Fibroblast of the conjunctiva (primary cell): ENCODE results near the gene FAM20C.

Experiments used
- DNase-seq: peaks from one replicate; pipeline ENCODE4 v3.0.0-alpha.2; 2010; ENCODE audit warnings: low read depth

Gene FAM20C

GRCh38 chr7:245574-246295, 53.4 kb downstream of the FAM20C start:
- no peak for DNase-seq

DNA sequence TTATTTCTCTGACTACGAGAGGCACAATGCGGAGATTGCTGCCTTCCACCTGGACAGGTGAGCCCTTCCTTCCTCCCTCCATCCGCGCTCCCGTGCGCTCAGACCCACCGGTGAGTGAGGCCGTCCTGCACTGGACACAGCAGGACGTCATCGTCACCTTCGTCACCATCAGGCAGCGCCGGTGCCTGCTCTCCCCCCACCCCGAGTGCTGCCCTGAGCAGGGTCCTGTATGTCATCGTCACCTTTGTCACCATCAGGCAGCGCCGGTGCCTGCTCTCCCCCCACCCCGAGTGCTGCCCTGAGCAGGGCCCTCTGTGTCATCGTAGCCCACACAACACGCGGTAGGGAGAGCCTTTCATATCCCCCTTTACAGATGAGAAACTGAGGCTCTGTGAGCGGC, 54.1 kb downstream of the FAM20C start:
- no peak for DNase-seq

GRCh38 chr7:247181-247580, 54.8 kb downstream of the FAM20C start:
- no peak for DNase-seq

- DNase-seq = no peak
Measured at GRCh38 chr7:247636-248035, 55.3 kb downstream of the FAM20C start.

- DNase-seq = no peak
Measured at GRCh38 chr7:248732-249435, 56.5 kb downstream of the FAM20C start.

DNA sequence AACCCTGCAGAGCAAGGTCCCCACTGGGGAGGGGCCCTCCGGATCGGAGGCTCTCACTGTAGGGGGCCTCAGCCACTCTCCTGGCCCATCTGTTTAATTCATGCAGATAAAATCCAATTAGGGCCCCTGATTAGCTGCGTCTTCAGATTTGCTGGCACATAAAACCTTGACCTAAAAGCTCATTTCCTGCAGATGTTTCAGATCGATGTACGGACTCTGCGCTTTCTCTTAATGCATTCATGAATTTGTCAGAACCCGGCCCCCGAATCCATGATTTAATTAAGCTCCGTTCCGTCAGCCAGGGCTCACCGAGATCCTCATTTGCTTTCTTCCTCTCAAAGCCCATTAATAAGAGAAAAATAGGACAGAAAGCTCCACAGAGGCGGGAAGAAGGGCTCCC, 57.6 kb downstream of the FAM20C start:
- no peak for DNase-seq

DNA sequence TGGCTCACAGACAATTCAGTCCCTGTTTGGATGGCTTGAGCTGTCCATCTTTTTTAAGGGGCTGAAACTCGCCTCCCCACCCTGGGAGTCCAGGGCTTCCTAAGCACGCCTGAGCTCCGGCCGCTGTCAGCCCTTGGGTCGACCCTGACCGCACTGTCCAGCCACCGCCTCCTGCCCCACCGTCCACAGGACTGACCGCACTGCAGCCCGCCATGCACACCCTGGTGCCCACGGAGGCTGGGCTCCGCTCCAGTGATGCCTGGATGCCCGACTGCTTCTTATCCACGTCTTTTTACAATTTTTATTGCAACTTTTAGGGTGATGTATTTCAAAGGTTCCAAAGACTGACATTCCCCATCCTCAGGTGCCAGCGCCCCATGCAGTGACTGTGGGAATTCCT, 58.2 kb downstream of the FAM20C start:
- no peak for DNase-seq

GRCh38 chr7:251005-251404, 58.6 kb downstream of the FAM20C start:
- DNase-seq = no peak

DNA sequence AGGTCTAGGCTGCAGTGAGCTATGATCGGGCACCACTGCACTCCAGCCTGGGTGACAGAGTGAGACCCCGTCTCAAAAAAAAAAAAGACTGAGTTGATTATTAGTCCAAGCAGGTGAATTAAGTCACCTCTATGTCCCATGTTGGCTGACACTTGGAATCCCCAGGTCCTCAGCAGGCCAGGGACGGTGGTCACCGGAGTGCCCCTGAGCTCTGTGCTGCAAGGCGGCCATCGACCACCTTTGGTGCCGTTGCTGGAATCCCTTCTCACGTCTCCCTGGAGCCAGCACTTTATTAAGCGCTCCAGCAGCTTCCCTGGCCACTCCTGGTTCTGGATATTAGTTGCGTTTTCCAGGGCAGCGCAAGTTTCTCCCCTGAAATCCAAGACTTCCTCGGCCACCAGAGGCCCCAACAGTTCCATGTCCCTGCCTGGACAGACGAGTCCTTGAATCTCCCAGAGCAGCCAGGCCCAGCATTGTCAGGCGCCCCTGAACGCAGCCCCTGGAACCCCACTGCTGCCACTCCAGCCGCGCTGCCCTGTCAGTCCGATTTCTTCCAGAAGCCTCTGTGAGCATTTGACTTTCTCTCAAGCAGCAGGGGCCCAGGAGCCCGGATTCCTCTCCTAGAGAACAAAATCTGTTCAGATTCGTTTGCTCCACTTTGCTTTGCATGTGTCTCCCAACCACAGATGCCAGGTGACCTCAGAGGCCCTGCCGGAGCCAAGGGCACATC, 59.2 kb downstream of the FAM20C start:
- no peak for DNase-seq

- DNase-seq = no peak
Measured at GRCh38 chr7:252216-252965, 60.0 kb downstream of the FAM20C start.

DNA sequence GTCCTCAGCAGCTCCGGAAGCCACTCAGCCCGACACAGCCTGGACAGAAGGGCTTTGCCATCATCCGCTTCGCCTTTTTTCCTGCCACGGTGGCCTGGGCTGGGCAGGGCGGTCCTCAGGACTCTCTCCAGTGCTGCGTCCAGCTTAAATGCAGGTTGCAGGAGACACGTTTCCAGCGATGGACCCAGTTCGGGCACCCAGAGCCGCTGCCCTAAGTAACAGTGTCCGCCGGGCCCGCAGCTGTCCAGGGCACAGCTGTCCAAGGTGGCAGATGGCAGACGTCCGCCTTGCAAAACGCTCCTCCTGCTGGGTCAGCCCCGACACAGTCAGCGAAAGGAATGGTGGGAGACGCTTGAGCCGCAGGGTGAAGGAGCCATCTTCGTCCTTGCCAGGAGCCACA, 60.6 kb downstream of the FAM20C start:
- no peak for DNase-seq

- no peak for DNase-seq
Measured at GRCh38 chr7:253581-254336, 61.4 kb downstream of the FAM20C start.

- no peak for DNase-seq
Measured at GRCh38 chr7:254337-255037, 62.1 kb downstream of the FAM20C start.

- DNase-seq = no peak
Measured at GRCh38 chr7:255038-255435, 62.7 kb downstream of the FAM20C start.

GRCh38 chr7:255721-256361, 63.5 kb downstream of the FAM20C start:
- DNase-seq = no peak

GRCh38 chr7:256461-256940, 64.1 kb downstream of the FAM20C start:
- no peak for DNase-seq

DNA sequence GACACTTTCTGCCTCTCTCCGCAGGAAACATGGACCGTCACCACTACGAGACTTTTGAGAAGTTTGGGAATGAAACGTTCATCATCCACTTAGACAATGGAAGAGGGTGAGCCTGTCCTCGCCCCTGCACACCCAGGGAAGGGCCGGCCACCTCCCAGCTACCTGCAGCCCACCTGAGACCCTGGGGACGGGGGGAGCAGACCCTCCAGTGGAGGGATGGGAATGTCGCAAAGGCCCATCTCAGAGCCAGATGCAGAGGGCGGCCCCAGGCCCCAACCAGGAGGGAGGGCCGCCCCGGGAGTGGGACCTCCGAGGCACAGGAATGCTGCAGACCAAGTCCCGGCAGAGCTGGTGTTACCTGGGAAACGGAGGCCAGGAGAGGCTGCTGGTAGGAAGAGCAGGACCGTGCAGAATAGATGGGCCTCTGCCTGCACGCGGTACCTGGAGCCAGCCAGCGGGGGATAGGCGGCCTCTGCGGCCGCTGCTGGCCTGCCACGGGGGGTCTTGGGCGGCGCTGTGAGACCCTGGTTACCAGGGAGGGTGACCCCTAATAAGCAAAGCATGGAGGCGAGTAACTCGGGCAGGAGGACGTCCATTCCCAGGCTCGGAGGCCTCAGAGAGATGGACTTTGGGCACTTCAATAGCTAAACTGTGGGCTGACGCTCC, 64.7 kb downstream of the FAM20C start:
- no peak for DNase-seq

GRCh38 chr7:257647-257992, 65.2 kb downstream of the FAM20C start:
- no peak for DNase-seq

DNA sequence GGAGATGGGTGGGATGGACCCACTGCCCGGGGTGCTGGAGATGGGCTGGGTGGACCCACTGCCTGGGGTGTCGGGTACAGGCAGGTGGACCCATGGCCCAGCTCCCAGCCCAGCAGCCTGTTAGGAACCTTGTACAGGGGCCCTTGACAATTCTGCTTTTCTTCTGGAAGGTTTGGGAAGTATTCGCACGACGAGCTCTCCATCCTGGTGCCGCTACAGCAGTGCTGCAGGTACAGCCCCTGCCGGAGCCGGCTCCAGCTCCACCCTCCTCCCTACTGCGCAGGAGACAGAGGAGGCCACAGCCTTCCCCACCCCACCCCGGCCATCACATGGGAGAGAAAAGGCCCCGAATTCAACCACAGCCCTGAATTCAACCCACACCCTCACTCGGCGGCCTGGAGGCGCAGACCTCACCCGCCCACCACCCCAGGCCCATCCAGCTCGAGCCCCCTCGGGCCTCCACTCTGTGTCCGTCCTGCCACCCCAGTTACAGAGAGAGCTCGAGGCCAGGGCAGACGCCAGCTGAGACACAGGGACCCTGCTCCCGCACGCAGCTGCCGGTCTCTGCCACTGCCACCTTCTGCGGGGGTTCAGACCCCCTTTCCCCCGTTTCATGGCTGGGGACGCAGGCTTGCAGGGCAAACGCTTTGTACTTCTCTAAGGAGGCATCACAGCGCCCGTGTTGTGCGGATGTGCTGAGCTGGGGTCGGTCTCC, 66.3 kb downstream of the FAM20C start:
- DNase-seq = no peak
